Measurements from ENCODE around the gene ZIC5.

Gene ZIC5

DNA sequence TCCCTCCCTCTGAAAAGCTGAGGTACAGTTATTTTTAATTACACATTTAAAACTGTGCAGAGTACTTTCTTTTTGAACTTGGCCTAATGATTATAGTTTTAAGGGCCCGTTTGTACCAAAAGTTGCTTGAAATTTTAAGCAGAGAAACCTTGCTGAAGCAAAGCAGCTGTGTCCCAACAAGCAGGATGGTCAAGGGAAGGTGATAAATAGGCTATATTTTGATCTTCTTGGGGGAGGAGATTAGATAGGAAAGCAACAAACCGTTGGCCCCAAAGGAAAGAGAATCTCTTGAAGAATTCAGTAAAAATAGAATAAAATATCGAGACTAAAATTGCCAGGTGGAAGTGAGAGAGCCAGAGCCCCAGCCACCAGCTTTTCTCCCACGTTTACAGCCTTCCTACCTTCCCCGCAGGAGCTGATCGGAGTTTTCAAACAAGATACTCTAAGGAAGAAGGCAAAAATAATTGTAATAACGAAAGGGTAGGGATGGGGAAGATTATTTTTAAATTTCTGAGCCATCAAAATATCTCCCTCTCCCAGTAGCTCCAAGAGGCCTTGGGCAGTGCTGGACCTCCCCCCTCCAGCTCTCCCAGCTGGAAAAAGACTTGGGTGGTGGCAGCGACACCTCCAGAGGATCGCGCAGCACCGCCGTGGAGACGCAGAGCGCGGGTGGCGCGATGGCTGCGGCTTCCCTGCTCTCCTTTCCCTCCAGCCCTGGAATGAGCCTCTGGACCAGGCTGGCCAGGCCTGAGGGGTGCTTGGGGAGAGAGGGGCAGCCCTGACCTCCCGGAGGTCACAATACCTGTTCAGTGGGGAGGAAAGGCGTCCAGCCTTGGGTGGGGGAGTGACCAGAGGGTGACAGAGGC is 15.8 kb upstream of the ZIC5 start:
- Histone ChIP-seq H3K4me3 (ENCODE audit: low read depth, low read length) (no peak overlapping the region), H3K4me1 (no peaks in the 10 kb centered on the region), H3K27me3 (peaks cover 97% of the 10 kb centered on the region), H3K36me3 (no peaks in the 10 kb centered on the region), H3K9me3 (no peaks in the 10 kb centered on the region; the same call in 1 of the 2 replicates)
- DNase-seq, result no peak
- TF ChIP-seq, protein P1, sequence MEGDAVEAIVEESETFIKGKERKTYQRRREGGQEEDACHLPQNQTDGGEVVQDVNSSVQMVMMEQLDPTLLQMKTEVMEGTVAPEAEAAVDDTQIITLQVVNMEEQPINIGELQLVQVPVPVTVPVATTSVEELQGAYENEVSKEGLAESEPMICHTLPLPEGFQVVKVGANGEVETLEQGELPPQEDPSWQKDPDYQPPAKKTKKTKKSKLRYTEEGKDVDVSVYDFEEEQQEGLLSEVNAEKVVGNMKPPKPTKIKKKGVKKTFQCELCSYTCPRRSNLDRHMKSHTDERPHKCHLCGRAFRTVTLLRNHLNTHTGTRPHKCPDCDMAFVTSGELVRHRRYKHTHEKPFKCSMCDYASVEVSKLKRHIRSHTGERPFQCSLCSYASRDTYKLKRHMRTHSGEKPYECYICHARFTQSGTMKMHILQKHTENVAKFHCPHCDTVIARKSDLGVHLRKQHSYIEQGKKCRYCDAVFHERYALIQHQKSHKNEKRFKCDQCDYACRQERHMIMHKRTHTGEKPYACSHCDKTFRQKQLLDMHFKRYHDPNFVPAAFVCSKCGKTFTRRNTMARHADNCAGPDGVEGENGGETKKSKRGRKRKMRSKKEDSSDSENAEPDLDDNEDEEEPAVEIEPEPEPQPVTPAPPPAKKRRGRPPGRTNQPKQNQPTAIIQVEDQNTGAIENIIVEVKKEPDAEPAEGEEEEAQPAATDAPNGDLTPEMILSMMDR (IDR thresholded peaks at IDR 0.05; ENCODE audit: low read depth, low read length), result no peak

DNA sequence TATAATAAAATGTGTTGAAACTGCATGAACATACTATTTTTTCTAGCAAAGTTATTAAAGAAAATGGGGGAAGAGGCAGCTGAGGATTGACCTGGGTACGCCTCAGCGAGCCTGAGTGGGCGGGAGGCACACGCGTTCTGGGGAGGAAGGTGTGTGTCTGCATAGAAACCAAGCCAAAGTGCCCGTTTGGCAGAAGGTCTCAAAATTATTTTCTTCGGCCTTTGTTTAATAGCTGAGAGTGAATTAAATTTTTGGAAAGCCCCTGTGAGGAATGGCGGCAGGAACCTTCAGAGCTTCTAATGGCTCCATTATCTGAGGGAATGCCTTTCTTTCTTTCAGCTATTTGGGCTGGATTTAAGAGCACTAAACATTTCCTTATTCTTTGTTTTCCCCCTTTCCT is 15.2 kb upstream of the ZIC5 start:
- Histone ChIP-seq H3K9me3 (no peaks in the 10 kb centered on the region; the same call in 1 of the 2 replicates), H3K4me1 (no peaks in the 10 kb centered on the region), H3K27me3 (peaks cover 97% of the 10 kb centered on the region), H3K4me3 (ENCODE audit: low read depth, low read length) (no peak overlapping the region), H3K36me3 (no peaks in the 10 kb centered on the region)
- DNase-seq, result no peak
- TF ChIP-seq, protein P1 (IDR thresholded peaks at IDR 0.05; ENCODE audit: low read depth, low read length), result no peak

DNA sequence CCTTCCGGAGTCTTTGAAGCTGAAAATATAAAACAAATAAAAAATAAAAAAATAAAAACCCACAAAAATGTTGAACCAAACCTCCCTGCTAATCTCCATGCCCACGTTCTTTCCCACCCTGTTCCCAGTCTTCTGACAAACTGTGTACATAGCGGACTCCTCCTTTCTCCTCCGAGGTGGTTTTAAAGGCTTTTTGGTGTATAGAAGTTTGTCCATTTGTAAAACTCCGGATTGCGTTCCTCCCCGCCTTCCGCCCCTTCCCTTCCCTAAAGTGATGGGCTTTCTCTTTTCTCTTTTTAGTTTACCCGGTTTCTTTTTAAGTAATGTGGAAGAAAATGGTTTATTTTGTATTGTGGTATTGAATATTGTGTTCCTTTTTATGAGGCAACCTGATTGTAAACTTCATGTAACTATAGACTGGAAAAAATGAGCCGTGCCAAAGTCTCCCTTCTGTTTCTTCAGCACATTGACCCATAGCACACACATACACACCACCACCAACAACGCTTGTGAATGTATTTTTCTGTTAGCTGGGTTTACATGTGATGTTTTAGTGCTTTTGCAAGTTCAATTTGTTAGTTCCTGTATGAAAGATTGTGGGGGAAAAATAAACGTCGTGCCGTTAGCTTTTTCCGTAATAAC is 14.4 kb upstream of the ZIC5 start:
- peaks cover 97% of the 10 kb centered on the region for H3K27me3 ChIP-seq
- DNase-seq, result no peak
- H3K4me1 ChIP-seq, result no peaks in the 10 kb centered on the region
- H3K4me3 ChIP-seq (ENCODE audit: low read depth, low read length), result no peak overlapping the region
- TF ChIP-seq, protein P1 (IDR thresholded peaks at IDR 0.05; ENCODE audit: low read depth, low read length), result no peak
- H3K36me3 ChIP-seq, result no peaks in the 10 kb centered on the region
- H3K9me3 ChIP-seq, result no peaks in the 10 kb centered on the region; the same call in 1 of the 2 replicates

DNA sequence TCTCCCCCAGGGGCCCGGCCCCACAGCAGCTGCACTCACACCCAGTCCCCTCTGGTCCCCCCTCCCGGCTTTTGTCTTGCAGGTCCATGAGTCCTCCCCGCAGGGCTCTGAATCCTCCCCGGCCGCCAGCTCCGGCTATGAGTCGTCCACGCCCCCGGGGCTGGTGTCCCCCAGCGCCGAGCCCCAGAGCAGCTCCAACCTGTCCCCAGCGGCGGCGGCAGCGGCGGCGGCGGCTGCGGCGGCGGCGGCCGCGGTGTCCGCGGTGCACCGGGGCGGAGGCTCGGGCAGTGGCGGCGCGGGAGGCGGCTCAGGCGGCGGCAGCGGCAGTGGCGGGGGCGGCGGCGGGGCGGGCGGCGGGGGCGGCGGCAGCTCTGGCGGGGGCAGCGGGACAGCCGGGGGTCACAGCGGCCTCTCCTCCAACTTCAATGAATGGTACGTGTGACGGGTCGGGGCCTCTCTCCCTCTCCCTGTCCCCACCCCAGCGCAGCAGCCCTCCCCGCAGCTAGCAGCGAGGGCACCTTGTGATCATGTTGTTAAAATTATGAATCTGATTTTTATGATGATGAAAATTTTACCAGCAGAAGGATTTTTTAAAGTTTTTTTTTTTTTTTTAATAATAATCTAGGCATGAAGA is 13.8 kb upstream of the ZIC5 start:
- no peaks in the 10 kb centered on the region for H3K36me3 ChIP-seq
- H3K27me3 ChIP-seq, result peaks cover 91% of the 10 kb centered on the region
- DNase-seq, result no peak
- TF ChIP-seq, protein P1 (IDR thresholded peaks at IDR 0.05; ENCODE audit: low read depth, low read length), result no peak
- no peaks in the 10 kb centered on the region; the same call in 1 of the 2 replicates for H3K9me3 ChIP-seq
- H3K4me3 ChIP-seq (ENCODE audit: low read depth, low read length), result no peak overlapping the region
- no peaks in the 10 kb centered on the region for H3K4me1 ChIP-seq

DNA sequence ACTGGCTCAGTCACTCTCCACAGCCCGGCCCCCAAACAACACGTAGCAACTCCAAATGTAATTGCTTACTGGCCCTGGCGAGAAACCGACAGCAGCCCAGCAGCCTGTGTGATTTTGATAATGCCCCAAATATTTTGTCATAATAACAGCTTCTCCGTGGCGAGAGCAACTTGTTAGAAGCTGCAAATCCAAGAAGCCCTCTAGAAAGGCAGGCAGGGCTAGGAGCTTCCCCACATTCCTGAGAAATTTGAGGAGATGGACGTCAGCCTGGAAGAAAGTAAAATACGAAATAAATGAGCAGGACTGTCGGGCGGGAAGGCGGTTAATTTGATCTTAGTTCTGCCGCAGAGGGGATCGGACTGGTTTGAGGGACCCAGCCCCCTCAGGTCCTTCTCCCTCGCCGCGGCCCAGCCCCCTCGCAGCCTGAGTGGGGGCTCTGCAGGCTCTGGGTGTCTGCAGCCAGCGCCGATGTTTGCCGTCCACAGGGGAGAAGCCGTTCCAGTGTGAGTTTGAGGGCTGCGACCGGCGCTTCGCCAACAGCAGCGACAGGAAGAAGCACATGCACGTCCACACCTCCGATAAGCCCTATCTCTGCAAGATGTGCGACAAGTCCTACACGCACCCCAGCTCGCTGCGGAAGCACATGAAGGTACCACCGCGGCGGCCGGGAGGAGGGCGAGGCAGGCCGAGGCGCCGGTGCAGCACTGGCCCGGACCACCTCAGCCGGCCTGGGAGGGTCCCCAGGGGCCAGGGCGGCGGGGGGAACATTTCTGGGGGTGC is 13.1 kb upstream of the ZIC5 start:
- DNase-seq, result no peak

More for the DNA sequence above, 13.1 kb upstream of the ZIC5 start:
- H3K36me3 ChIP-seq, result no peaks in the 10 kb centered on the region
- peaks cover 91% of the 10 kb centered on the region for H3K27me3 ChIP-seq
- H3K4me1 ChIP-seq, result no peaks in the 10 kb centered on the region
- TF ChIP-seq, protein P1 (IDR thresholded peaks at IDR 0.05; ENCODE audit: low read depth, low read length), result no peak
- no peaks in the 10 kb centered on the region; the same call in 1 of the 2 replicates for H3K9me3 ChIP-seq
- no peak overlapping the region for H3K4me3 ChIP-seq (ENCODE audit: low read depth, low read length)
